Colonic mucosa (tissue), 4 donors: ENCODE results near the gene EPHB2. TPM values are rescaled to one million over a fixed set of nuclear protein-coding genes. Genes with fewer than 3 reads are reported as not detected.

Experiments used
- DNase-seq: peaks from one replicate; pipeline ENCODE4 v3.0.0-alpha.2; 2020
- H3K27ac ChIP-seq: fragments of 200-600 bp; one replicate; pipeline ENCODE4 v1.8.0; 2021
- H3K27me3 ChIP-seq: fragments of 200-600 bp; one replicate; pipeline ENCODE4 v1.8.0; 2021
- H3K36me3 ChIP-seq: fragments of 200-600 bp; one replicate; pipeline ENCODE4 v1.8.0; 2021
- H3K4me1 ChIP-seq: fragments of 200-600 bp; one replicate; pipeline ENCODE4 v1.8.0; 2021; ENCODE audit warnings: mild to moderate bottlenecking
- H3K4me3 ChIP-seq: fragments of 200-600 bp; one replicate; pipeline ENCODE4 v1.8.0; 2021
- H3K9ac ChIP-seq, 2 donors: one replicate each; pipeline ENCODE4 v1.7.0; 2013; ENCODE audit warnings: control low read depth in 2 of 2, low read depth in 2 of 2, low read length in 2 of 2
- H3K9me3 ChIP-seq: fragments of 200-600 bp; one replicate; pipeline ENCODE4 v1.8.0; 2021
- intact Hi-C: fragments of 100-400 bp; cut with DNase I; formaldehyde crosslinking; loops from one replicate; pipeline ENCODE4 v1.14.1; 2022
- total RNA-seq, 2 donors: library from RNA; stranded (reverse); fragmentation: NEBNext Ultra II Directional in 1 of 2; extraction: Animal tissue kit (Norgen Biotek cat#: 25700) in 1 of 2; gene quantifications; one replicate each; pipeline ENCODE4 v1.2.1, GENCODE V29; 2021
- TF ChIP-seq, protein P1 (sequence below): fragments of 200-600 bp; IDR thresholded peaks from one replicate; pipeline ENCODE4 v1.8.0; 2022; ENCODE audit warnings: antibody characterized with exemption, mild to moderate bottlenecking
- donor health status: healthy.
- donor health status: DM: no; HTN: no; CAD: no.
- donor health status: DM: no; HTN: no; CAD: no.

Gene EPHB2
- total RNA-seq, 2 donors from 2014 or later, result 71.9 to 150 TPM

GRCh38 chr1:22878626-22879025 is 168.0 kb downstream of the EPHB2 start:
- Histone ChIP-seq H3K9ac (no peak overlapping the region), H3K27me3 (no peaks in the 10 kb centered on the region), H3K4me1 (no peaks in the 10 kb centered on the region), H3K9me3 (no peaks in the 10 kb centered on the region), H3K4me3 (no peak overlapping the region), H3K27ac (no peak overlapping the region), H3K36me3 (no peaks in the 10 kb centered on the region)
- TF ChIP-seq, protein P1, sequence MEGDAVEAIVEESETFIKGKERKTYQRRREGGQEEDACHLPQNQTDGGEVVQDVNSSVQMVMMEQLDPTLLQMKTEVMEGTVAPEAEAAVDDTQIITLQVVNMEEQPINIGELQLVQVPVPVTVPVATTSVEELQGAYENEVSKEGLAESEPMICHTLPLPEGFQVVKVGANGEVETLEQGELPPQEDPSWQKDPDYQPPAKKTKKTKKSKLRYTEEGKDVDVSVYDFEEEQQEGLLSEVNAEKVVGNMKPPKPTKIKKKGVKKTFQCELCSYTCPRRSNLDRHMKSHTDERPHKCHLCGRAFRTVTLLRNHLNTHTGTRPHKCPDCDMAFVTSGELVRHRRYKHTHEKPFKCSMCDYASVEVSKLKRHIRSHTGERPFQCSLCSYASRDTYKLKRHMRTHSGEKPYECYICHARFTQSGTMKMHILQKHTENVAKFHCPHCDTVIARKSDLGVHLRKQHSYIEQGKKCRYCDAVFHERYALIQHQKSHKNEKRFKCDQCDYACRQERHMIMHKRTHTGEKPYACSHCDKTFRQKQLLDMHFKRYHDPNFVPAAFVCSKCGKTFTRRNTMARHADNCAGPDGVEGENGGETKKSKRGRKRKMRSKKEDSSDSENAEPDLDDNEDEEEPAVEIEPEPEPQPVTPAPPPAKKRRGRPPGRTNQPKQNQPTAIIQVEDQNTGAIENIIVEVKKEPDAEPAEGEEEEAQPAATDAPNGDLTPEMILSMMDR, result no peak
- intact Hi-C loops, result no loop called here
- DNase-seq, result no peak

GRCh38 chr1:22879445-22879844 is 168.8 kb downstream of the EPHB2 start:
- Histone ChIP-seq H3K27ac (no peak overlapping the region), H3K4me3 (no peak overlapping the region), H3K9me3 (no peaks in the 10 kb centered on the region), H3K27me3 (no peaks in the 10 kb centered on the region), H3K36me3 (no peaks in the 10 kb centered on the region), H3K4me1 (no peaks in the 10 kb centered on the region), H3K9ac (no peak overlapping the region)
- intact Hi-C loops, result no loop called here
- TF ChIP-seq, protein P1, result no peak
- no peak for DNase-seq

GRCh38 chr1:22880174-22880601 is 169.5 kb downstream of the EPHB2 start:
- H3K9me3 ChIP-seq, result no peaks in the 10 kb centered on the region
- no peak overlapping the region for H3K4me3 ChIP-seq
- no peaks in the 10 kb centered on the region for H3K36me3 ChIP-seq
- no peak for DNase-seq
- TF ChIP-seq, protein P1, result no peak
- no peaks in the 10 kb centered on the region for H3K27me3 ChIP-seq
- no peaks in the 10 kb centered on the region for H3K4me1 ChIP-seq
- no peak overlapping the region for H3K27ac ChIP-seq
- no peak overlapping the region for H3K9ac ChIP-seq
- intact Hi-C loops, result no loop called here

GRCh38 chr1:22883406-22883805 is 172.8 kb downstream of the EPHB2 start:
- no peaks in the 10 kb centered on the region for H3K9me3 ChIP-seq
- no peaks in the 10 kb centered on the region for H3K4me1 ChIP-seq
- intact Hi-C loops, result no loop called here
- no peak overlapping the region for H3K4me3 ChIP-seq
- H3K36me3 ChIP-seq, result no peaks in the 10 kb centered on the region
- H3K27ac ChIP-seq, result no peak overlapping the region
- no peak overlapping the region for H3K9ac ChIP-seq
- H3K27me3 ChIP-seq, result no peaks in the 10 kb centered on the region
- DNase-seq, result no peak
- TF ChIP-seq, protein P1, result no peak

- Histone ChIP-seq H3K36me3 (no peaks in the 10 kb centered on the region), H3K27me3 (no peaks in the 10 kb centered on the region), H3K4me1 (no peaks in the 10 kb centered on the region), H3K27ac (no peak overlapping the region), H3K9me3 (no peaks in the 10 kb centered on the region), H3K9ac (no peak overlapping the region), H3K4me3 (no peak overlapping the region)
- intact Hi-C loops, result no loop called here
- no peak for DNase-seq
- TF ChIP-seq, protein P1, result no peak
Observed at GRCh38 chr1:22884806-22885530, 174.3 kb downstream of the EPHB2 start.
